Neural cell (in vitro differentiated cells): ENCODE measurements around the gene TBC1D9B. TPM values are rescaled to one million over a fixed set of nuclear protein-coding genes. Genes with fewer than 3 reads are reported as not detected.

Experiments
- H2AFZ ChIP-seq: fragments of 200-600, 300-800 bp; sonication (generic), shearing (Covaris generic); 2 replicates; pipeline ENCODE4 v1.6.0; 2014; ENCODE audit warnings: low read depth, mild to moderate bottlenecking, antibody characterized with exemption, low read length, moderate library complexity
- H3F3A ChIP-seq: fragments of 200-600 bp; shearing (Covaris generic); 2 replicates; pipeline ENCODE4 v1.6.1; 2016; ENCODE audit warnings: mild to moderate bottlenecking, moderate library complexity, mixed read lengths, antibody characterized with exemption, low read length; ENCODE audit not compliant: insufficient read depth, poor library complexity, severe bottlenecking
- H3K27ac ChIP-seq: fragments of 200-600, 300-800 bp; sonication (generic), shearing (Covaris generic); 2 replicates; pipeline ENCODE4 v1.5.1; 2014; ENCODE audit warnings: mild to moderate bottlenecking, low read length, moderate library complexity
- H3K27me3 ChIP-seq: fragments of 300-800, 200-600 bp; sonication (generic), shearing (Covaris generic); 2 replicates; pipeline ENCODE4 v1.6.0; 2014; ENCODE audit warnings: mild to moderate bottlenecking, low read depth, low read length, moderate library complexity; ENCODE audit not compliant: insufficient read depth
- H3K36me3 ChIP-seq: fragments of 300-800, 200-600 bp; sonication (generic), shearing (Covaris generic); 2 replicates; pipeline ENCODE4 v1.5.1; 2014; ENCODE audit warnings: mild to moderate bottlenecking, antibody characterized with exemption, low read length, moderate library complexity; ENCODE audit not compliant: insufficient read depth
- H3K4me2 ChIP-seq: fragments of 300-800, 200-600 bp; sonication (generic), shearing (Covaris generic); 2 replicates; pipeline ENCODE4 v1.6.0; 2014; ENCODE audit warnings: mild to moderate bottlenecking, low read length
- H3K4me3 ChIP-seq: fragments of 300-800, 200-600 bp; sonication (generic), shearing (Covaris generic); 2 replicates; pipeline ENCODE4 v1.5.1; 2014; ENCODE audit warnings: mild to moderate bottlenecking, low read length, moderate library complexity
- H3K79me2 ChIP-seq: fragments of 200-600 bp; shearing (Covaris generic); replicated peaks from 2 replicates; pipeline ENCODE4 v1.6.0; 2014; ENCODE audit warnings: mild to moderate bottlenecking, low read length, moderate library complexity; ENCODE audit not compliant: insufficient read depth
- H3K9ac ChIP-seq: fragments of 300-800, 200-600 bp; sonication (generic), shearing (Covaris generic); 2 replicates; pipeline ENCODE4 v1.6.1; 2016; ENCODE audit warnings: mild to moderate bottlenecking, low read length, mixed read lengths
- H3K9me2 ChIP-seq: fragments of 200-600 bp; shearing (Covaris generic); 2 replicates; pipeline ENCODE4 v1.6.1; 2016; ENCODE audit warnings: mild to moderate bottlenecking, low read length, mixed read lengths; ENCODE audit not compliant: insufficient read depth
- H3K9me3 ChIP-seq: fragments of 200-600, 300-800 bp; sonication (generic), shearing (Covaris generic); 2 replicates; pipeline ENCODE4 v1.6.1; 2016; ENCODE audit warnings: mild to moderate bottlenecking, mixed run types, low read length, moderate library complexity, mixed read lengths
- H4K20me1 ChIP-seq: fragments of 200-600 bp; shearing (Covaris generic); 2 replicates; pipeline ENCODE4 v1.6.1; 2016; ENCODE audit warnings: mild to moderate bottlenecking, mixed run types; ENCODE audit not compliant: insufficient read depth
- EP300 ChIP-seq: fragments of 450-650 bp; conservative IDR thresholded peaks from 2 replicates; pipeline ENCODE4 v1.6.1; 2014; ENCODE audit warnings: antibody characterized with exemption, mild to moderate bottlenecking, moderate library complexity; ENCODE audit not compliant: poor library complexity, severe bottlenecking
- EZH2 ChIP-seq: fragments of 200-600, 300-800 bp; shearing (Covaris generic), sonication (generic); IDR thresholded peaks from 2 replicates; pipeline ENCODE4 v1.6.1; 2014; ENCODE audit warnings: antibody characterized with exemption, low read length, borderline replicate concordance, mild to moderate bottlenecking; ENCODE audit not compliant: insufficient read depth, poor library complexity, severe bottlenecking
- MXI1 ChIP-seq: fragments of 450-650 bp; conservative IDR thresholded peaks from 2 replicates; pipeline ENCODE4 v1.6.1; 2014; ENCODE audit warnings: antibody characterized with exemption, mild to moderate bottlenecking; ENCODE audit not compliant: poor library complexity, severe bottlenecking
- POLR2AphosphoS5 ChIP-seq: IDR thresholded peaks from 2 replicates; pipeline ENCODE4 v1.6.1; 2012
- RAD21 ChIP-seq: fragments of 450-650 bp; conservative IDR thresholded peaks from 2 replicates; pipeline ENCODE4 v1.6.1; 2014; ENCODE audit warnings: antibody characterized with exemption, mild to moderate bottlenecking, moderate library complexity
- SMC3 ChIP-seq: fragments of 450-650 bp; conservative IDR thresholded peaks from 2 replicates; pipeline ENCODE4 v1.6.1; 2014; ENCODE audit warnings: antibody characterized with exemption, mild to moderate bottlenecking, moderate library complexity; ENCODE audit not compliant: poor library complexity
- TAF1 ChIP-seq: IDR thresholded peaks from 2 replicates; pipeline ENCODE4 v1.6.1; 2012; ENCODE audit warnings: low read depth
- polyA plus RNA-seq: library from polyadenylated mRNA; depleted of rRNA; stranded (reverse); fragments of >200 nt; gene quantifications from 2 replicates; pipeline ENCODE4 v1.2.3, GENCODE V29; 2014
- TF ChIP-seq, protein P1 (sequence below): IDR thresholded peaks from 2 replicates; pipeline ENCODE4 v1.6.1; 2012; ENCODE audit warnings: borderline replicate concordance
- TF ChIP-seq, protein P2 (sequence below): fragments of 450-650 bp; IDR thresholded peaks from 2 replicates; pipeline ENCODE4 v1.5.1; 2014; ENCODE audit warnings: antibody characterized with exemption, mild to moderate bottlenecking, moderate library complexity; ENCODE audit not compliant: poor library complexity, severe bottlenecking

Gene TBC1D9B
- polyA plus RNA-seq, 1 donor from 2014 or later, result 50.7 TPM

DNA sequence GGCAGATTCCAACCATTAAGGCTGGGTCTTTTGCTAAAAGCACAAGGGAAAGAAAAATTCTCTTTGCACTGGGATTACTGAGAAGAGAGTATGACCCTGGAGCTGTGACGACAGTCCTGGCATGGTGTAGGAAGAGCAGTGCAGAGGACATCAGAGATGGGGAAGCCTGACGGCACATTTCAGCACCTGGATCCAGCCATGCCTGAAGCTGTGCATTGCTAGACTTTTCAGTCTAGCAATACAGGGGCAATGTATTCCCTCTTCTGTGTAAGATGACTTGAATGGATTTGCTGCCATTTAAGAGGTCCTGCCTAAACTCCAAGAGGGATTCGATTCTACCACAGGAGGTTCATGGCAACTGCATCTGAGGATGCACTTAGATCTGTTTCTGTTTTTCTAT, 36.7 kb downstream of the TBC1D9B start:
- Histone ChIP-seq H3K4me2 (no peak overlapping the region), H4K20me1 (no peaks in the 10 kb centered on the region), H3F3A (no peaks in the 10 kb centered on the region), H3K36me3 (peaks cover 6% of the 10 kb centered on the region), H3K27ac (no peak overlapping the region), H3K9me3 (no peaks in the 10 kb centered on the region), H3K27me3 (no peaks in the 10 kb centered on the region), H3K9ac (no peak overlapping the region), H2AFZ (no peak overlapping the region), H3K4me3 (no peak overlapping the region), H3K9me2 (no peaks in the 10 kb centered on the region), H3K79me2 (no peaks in the 10 kb centered on the region)
- TF ChIP-seq EZH2 (no peak), EP300 (no peak), POLR2AphosphoS5 (no peak), TAF1 (no peak), RAD21 (no peak), MXI1 (no peak), SMC3 (no peak)
- TF ChIP-seq, protein P1, sequence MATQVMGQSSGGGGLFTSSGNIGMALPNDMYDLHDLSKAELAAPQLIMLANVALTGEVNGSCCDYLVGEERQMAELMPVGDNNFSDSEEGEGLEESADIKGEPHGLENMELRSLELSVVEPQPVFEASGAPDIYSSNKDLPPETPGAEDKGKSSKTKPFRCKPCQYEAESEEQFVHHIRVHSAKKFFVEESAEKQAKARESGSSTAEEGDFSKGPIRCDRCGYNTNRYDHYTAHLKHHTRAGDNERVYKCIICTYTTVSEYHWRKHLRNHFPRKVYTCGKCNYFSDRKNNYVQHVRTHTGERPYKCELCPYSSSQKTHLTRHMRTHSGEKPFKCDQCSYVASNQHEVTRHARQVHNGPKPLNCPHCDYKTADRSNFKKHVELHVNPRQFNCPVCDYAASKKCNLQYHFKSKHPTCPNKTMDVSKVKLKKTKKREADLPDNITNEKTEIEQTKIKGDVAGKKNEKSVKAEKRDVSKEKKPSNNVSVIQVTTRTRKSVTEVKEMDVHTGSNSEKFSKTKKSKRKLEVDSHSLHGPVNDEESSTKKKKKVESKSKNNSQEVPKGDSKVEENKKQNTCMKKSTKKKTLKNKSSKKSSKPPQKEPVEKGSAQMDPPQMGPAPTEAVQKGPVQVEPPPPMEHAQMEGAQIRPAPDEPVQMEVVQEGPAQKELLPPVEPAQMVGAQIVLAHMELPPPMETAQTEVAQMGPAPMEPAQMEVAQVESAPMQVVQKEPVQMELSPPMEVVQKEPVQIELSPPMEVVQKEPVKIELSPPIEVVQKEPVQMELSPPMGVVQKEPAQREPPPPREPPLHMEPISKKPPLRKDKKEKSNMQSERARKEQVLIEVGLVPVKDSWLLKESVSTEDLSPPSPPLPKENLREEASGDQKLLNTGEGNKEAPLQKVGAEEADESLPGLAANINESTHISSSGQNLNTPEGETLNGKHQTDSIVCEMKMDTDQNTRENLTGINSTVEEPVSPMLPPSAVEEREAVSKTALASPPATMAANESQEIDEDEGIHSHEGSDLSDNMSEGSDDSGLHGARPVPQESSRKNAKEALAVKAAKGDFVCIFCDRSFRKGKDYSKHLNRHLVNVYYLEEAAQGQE, result no peak
- TF ChIP-seq, protein P2, sequence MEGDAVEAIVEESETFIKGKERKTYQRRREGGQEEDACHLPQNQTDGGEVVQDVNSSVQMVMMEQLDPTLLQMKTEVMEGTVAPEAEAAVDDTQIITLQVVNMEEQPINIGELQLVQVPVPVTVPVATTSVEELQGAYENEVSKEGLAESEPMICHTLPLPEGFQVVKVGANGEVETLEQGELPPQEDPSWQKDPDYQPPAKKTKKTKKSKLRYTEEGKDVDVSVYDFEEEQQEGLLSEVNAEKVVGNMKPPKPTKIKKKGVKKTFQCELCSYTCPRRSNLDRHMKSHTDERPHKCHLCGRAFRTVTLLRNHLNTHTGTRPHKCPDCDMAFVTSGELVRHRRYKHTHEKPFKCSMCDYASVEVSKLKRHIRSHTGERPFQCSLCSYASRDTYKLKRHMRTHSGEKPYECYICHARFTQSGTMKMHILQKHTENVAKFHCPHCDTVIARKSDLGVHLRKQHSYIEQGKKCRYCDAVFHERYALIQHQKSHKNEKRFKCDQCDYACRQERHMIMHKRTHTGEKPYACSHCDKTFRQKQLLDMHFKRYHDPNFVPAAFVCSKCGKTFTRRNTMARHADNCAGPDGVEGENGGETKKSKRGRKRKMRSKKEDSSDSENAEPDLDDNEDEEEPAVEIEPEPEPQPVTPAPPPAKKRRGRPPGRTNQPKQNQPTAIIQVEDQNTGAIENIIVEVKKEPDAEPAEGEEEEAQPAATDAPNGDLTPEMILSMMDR, result no peak

DNA sequence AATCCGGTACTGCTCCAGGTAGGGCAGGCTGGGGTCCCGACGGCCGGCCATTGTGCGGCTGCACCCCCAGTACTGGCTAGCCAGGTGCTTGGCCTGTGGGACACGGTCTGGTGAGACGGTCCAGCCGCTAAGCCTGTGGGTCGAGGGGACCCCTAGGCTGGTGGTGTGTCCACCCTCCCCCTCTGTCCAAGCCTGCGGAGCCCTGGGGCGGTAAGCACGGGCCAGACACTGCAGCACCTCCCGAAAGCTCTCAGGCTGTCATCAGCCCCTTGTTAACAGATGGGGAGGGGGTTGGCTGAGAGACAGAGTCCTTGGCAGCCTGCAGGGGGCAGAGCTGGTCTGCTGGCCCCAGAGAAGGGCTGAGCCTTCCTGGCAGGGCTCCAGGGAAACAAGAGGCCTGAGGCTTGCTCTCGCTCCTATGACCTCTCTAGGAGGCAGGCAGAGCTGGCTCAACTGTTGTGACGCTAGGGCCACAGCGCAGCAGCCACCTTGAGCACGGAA, 37.2 kb downstream of the TBC1D9B start:
- Histone ChIP-seq H4K20me1 (no peaks in the 10 kb centered on the region), H3F3A (no peaks in the 10 kb centered on the region), H3K27me3 (no peaks in the 10 kb centered on the region), H3K9me3 (no peaks in the 10 kb centered on the region), H3K4me3 (no peak overlapping the region), H3K9ac (no peak overlapping the region), H3K79me2 (no peaks in the 10 kb centered on the region), H3K27ac (no peak overlapping the region), H3K4me2 (no peak overlapping the region), H3K36me3 (peaks cover 6% of the 10 kb centered on the region), H2AFZ (no peak overlapping the region), H3K9me2 (no peaks in the 10 kb centered on the region)
- no peak for TF ChIP-seq RAD21
- TF ChIP-seq EZH2, result no peak
- TF ChIP-seq SMC3, result no peak
- no peak for TF ChIP-seq TAF1
- no peak for TF ChIP-seq POLR2AphosphoS5
- TF ChIP-seq, protein P2, result no peak
- TF ChIP-seq, protein P1, result no peak
